ENCODE measurements around the gene TMEM238. TPM values are rescaled to one million over a fixed set of nuclear protein-coding genes. Genes with fewer than 3 reads are reported as not detected.

TMEM238 gene
- total RNA-seq, 2 experiments from 2014 or later = 9.4 to 10.6 TPM

DNA sequence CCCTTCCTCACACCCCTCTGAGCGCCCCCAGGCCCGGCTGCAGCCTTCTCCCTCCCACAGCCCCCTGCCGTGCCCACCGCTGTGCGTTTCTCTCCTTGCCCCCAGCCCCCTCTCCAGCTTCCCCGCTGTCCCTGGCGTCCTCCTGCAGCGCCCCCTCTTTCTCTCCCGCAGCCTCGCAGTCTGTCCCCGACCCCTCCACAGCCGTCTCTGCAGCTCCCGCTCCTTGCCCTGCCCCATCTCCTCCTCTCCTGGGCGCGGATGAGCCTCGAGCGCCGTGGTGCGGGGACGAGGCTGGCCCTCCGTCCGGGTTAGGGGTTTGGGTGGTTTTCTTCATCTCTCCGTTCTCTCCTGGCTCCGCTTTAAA, 43.3 kb downstream of the TMEM238 start:
- no peaks in the 10 kb centered on the region for H3K9me3 Mint-ChIP-seq
- CTCF ChIA-PET = interaction anchor here (0.7 to 1.8 kb wide), 3 partner anchors 9 to 44 kb away, joined by 3 to 5 read pairs (median 3); partner anchors contain the start of gene TMEM238
- H3K27me3 Mint-ChIP-seq = peaks cover 4% of the 10 kb centered on the region
- DNase-seq (peak; percentile 53), ATAC-seq (no peak)
- TF ChIP-seq, protein P1, sequence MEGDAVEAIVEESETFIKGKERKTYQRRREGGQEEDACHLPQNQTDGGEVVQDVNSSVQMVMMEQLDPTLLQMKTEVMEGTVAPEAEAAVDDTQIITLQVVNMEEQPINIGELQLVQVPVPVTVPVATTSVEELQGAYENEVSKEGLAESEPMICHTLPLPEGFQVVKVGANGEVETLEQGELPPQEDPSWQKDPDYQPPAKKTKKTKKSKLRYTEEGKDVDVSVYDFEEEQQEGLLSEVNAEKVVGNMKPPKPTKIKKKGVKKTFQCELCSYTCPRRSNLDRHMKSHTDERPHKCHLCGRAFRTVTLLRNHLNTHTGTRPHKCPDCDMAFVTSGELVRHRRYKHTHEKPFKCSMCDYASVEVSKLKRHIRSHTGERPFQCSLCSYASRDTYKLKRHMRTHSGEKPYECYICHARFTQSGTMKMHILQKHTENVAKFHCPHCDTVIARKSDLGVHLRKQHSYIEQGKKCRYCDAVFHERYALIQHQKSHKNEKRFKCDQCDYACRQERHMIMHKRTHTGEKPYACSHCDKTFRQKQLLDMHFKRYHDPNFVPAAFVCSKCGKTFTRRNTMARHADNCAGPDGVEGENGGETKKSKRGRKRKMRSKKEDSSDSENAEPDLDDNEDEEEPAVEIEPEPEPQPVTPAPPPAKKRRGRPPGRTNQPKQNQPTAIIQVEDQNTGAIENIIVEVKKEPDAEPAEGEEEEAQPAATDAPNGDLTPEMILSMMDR (IDR thresholded peaks at IDR 0.05) = peak; percentile 10
- peak overlapping the region; percentile 91 for H3K27ac Mint-ChIP-seq
- peak overlapping the region; percentile 90 for H3K4me3 Mint-ChIP-seq
- POLR2A ChIA-PET = interaction anchor here (1.2 to 1.7 kb wide), 2 partner anchors 43 to 81 kb away, joined by 3 to 6 read pairs; partner anchors contain the start of gene PPP6R1
- peaks cover 12% of the 10 kb centered on the region for H3K4me1 Mint-ChIP-seq (ENCODE audit: low read depth)
- peaks cover 18% of the 10 kb centered on the region for H3K36me3 Mint-ChIP-seq (ENCODE audit: low read depth)
- intact Hi-C loops (cut with micrococcal nuclease) = no loop called here

DNA sequence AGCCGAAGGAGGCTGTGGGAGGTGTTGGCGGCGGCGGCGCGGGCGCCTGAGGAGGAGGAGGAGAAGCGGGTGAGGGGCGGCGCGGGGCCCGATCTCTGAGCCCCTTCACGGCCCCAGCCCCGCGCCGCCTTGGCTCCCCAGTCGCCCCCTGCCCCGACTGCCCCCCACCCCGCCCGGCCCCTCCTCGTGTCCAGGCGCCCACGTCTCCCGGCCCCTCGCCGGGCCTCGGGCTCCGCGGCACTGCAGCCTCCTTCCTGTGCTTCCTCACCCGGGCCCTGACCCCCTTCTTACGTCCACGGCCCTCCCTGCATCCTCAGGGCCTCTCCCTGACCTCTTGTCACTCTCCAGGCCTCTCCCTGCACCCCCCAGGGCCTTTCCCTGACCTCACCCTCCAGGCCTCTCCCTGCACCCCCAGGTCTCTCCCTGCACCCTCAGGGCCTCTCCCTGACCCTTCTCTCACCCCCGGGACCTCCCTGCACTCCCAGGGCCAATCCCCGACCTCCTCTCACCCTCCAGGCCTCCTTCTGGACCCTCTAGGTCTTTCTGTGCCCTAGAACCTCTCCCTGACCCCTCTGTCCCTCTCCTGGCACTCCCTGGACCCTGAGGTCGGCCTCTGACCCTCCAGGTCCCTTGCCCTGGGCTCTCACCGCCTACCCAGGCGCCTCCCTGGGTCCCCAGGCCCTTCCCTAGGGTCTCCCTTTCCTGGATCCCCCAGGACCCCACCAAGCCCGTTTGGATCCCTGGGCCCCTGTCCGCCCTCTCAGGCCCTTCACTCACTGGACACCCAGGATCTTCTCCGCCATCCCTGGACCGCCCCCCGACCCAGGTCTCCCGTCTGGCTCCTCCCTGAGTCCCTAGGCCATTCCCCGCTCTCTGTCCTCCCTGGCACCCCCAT, 44.0 kb downstream of the TMEM238 start:
- POLR2A ChIA-PET = interaction anchor here (0.7 to 3.9 kb wide), 12 partner anchors 9 to 85 kb away, joined by 3 to 22 read pairs (median 6); partner anchors contain the start of genes PPP6R1 and TMEM238
- no peaks in the 10 kb centered on the region for H3K9me3 Mint-ChIP-seq
- ATAC-seq = no peak
- CTCF ChIA-PET = interaction anchor here (0.7 to 2.3 kb wide), 10 partner anchors 9 to 180 kb away, joined by 3 to 25 read pairs (median 4); partner anchors contain the start of gene TMEM238
- peak; percentile 54 for DNase-seq
- H3K36me3 Mint-ChIP-seq (ENCODE audit: low read depth) = peaks cover 16% of the 10 kb centered on the region
- peaks cover 4% of the 10 kb centered on the region for H3K27me3 Mint-ChIP-seq
- H3K4me3 Mint-ChIP-seq = peak overlapping the region; percentile 90
- peaks cover 12% of the 10 kb centered on the region for H3K4me1 Mint-ChIP-seq (ENCODE audit: low read depth)
- TF ChIP-seq, protein P1 (IDR thresholded peaks at IDR 0.05) = no peak
- peak overlapping the region; percentile 98 for H3K27ac Mint-ChIP-seq
- intact Hi-C loops (cut with micrococcal nuclease) = no loop called here

- ATAC-seq (peak; percentile 84), DNase-seq (peak; percentile 100)
- POLR2A ChIA-PET = interaction anchor here (0.6 to 3.9 kb wide), 23 partner anchors 10 to 126 kb away, joined by 3 to 22 read pairs (median 4); partner anchors contain the start of genes PPP6R1, TMEM238 and UBE2S
- H3K36me3 Mint-ChIP-seq (ENCODE audit: low read depth) = peaks cover 12% of the 10 kb centered on the region
- H3K27me3 Mint-ChIP-seq = peaks cover 4% of the 10 kb centered on the region
- peak within 1 kb of the TSS; percentile 98 for H3K27ac Mint-ChIP-seq
- intact Hi-C loops (cut with micrococcal nuclease) = no loop called here
- H3K4me3 Mint-ChIP-seq = peak within 1 kb of the TSS; percentile 90
- CTCF ChIA-PET = interaction anchor here (0.7 to 2.3 kb wide), 14 partner anchors 8 to 179 kb away, joined by 3 to 25 read pairs (median 4); partner anchors contain the start of genes HSPBP1 and TMEM238
- H3K4me1 Mint-ChIP-seq (ENCODE audit: low read depth) = peaks cover 12% of the 10 kb centered on the region
- TF ChIP-seq, protein P1 (IDR thresholded peaks at IDR 0.05) = no peak
- no peaks in the 10 kb centered on the region for H3K9me3 Mint-ChIP-seq
These were observed 44.8 kb downstream of the TMEM238 start, which contains the start of gene KMT5C for GRCh38 chr19:55339105-55339888. TSS of gene KMT5C (plus strand) at chr19:55339876. CDS start at chr19:55341937, 2,061 bp downstream.

DNA sequence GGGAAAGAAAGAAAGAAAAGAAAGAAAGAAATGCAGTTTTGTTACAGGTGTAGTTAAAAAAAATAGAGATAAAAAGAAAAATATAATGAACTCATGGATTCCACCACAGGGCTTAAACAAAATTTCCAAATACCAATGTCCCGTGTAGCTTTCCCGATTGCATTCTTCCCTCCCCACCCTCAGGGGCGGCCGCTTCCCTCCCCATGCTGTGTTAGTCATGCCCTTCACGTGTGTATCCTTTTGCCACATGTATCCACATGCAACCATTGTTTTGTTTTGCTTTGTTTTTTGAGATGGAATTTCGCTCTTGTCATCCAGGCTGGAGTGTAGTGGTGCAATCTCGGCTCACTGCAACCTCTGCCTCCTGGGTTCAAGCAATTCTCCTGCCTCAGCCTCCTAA, 48.0 kb downstream of the TMEM238 start:
- H3K4me1 Mint-ChIP-seq (ENCODE audit: low read depth) = peaks cover 6% of the 10 kb centered on the region
- ChIA-PET CTCF (interaction anchor here (1.9 kb wide), 1 partner anchor 33 kb away, joined by 5 read pairs; no protein-coding TSS in a partner anchor), POLR2A (interaction anchor here (3.9 kb wide), 1 partner anchor 13 kb away, joined by 22 read pairs; no protein-coding TSS in a partner anchor)
- intact Hi-C loops (cut with micrococcal nuclease) = no loop called here
- ATAC-seq (no peak), DNase-seq (no peak)
- TF ChIP-seq, protein P1 (IDR thresholded peaks at IDR 0.05) = no peak
- H3K4me3 Mint-ChIP-seq = no peak overlapping the region
- no peaks in the 10 kb centered on the region for H3K36me3 Mint-ChIP-seq (ENCODE audit: low read depth)
- no peak overlapping the region for H3K27ac Mint-ChIP-seq
- H3K9me3 Mint-ChIP-seq = no peaks in the 10 kb centered on the region
- H3K27me3 Mint-ChIP-seq = peaks cover 4% of the 10 kb centered on the region
